Tibial nerve (tissue), 4 donors: Measurements from ENCODE around the gene CCDC124. TPM values are rescaled to one million over a fixed set of nuclear protein-coding genes. Genes with fewer than 3 reads are reported as not detected.
"Not testable (repeated sequence)": the region's sequence is repeated elsewhere in the genome, so short reads cannot be mapped to it uniquely, and the experiment has no call there.

ENCODE experiments used
- DNase-seq, 2 donors: peaks; one replicate each; pipeline ENCODE4 v3.0.0-alpha.2; 2019; ENCODE audit warnings: low spot score in 2 of 2
- H3K27ac ChIP-seq, 4 donors: fragments of 200-600 bp; sonication (generic) in 3 of 4; one replicate each; pipeline ENCODE4 v1.5.1; 2017 to 2019; ENCODE audit warnings: mild to moderate bottlenecking in 1 of 4
- H3K27me3 ChIP-seq, 2 donors: fragments of 200-600 bp; sonication (generic) in 1 of 2; one replicate each; pipeline versions ENCODE4 v1.5.1 to v1.6.0; 2017 to 2019
- H3K36me3 ChIP-seq, 3 donors: fragments of 200-600 bp; sonication (generic); one replicate each; pipeline ENCODE4 v1.5.1; 2018 to 2019
- H3K4me1 ChIP-seq, 4 donors: fragments of 200-600 bp; sonication (generic) in 3 of 4; one replicate each; pipeline ENCODE4 v1.5.1; 2017 to 2019
- H3K4me3 ChIP-seq, 4 donors: fragments of 200-600 bp; sonication (generic) in 3 of 4; one replicate each; pipeline ENCODE4 v1.5.1; 2017 to 2019; ENCODE audit warnings: mild to moderate bottlenecking in 1 of 4, moderate library complexity in 1 of 4
- H3K9me3 ChIP-seq, 4 donors: fragments of 200-600 bp; sonication (generic) in 3 of 4; one replicate each; pipeline ENCODE4 v1.5.1; 2017 to 2019
- EP300 ChIP-seq, 2 donors: sonication (generic); formaldehyde crosslinking; IDR thresholded peaks; one replicate each; pipeline ENCODE4 v1.6.1; 2017; ENCODE audit warnings: antibody characterized with exemption in 2 of 2, mild to moderate bottlenecking in 1 of 2
- POLR2A ChIP-seq, 2 donors: fragments of 450-650 bp; IDR thresholded peaks; one replicate each; pipeline ENCODE4 v1.6.1; 2017; ENCODE audit warnings: antibody characterized with exemption in 2 of 2, mild to moderate bottlenecking in 2 of 2, moderate library complexity in 2 of 2
- WGBS, 2 donors: methylation state at CpG; one replicate each; pipeline ENCODE4 v1.1.5; 2018; 5-methylcytosine and 5-hydroxymethylcytosine counted together
- total RNA-seq, 4 donors: library from RNA; depleted of rRNA; stranded (reverse); fragments of >200 nt; gene quantifications; one replicate each; pipeline ENCODE4 v1.1.0, GENCODE V29; 2016
- TF ChIP-seq, protein P1 (sequence below), 5 experiments: fragments of 200-600 bp in 3 of 5; fragments of 450-650 bp in 2 of 5; sonication (generic) in 3 of 5; IDR thresholded peaks; one replicate each; pipeline ENCODE4 v1.5.1; 2016 to 2019; ENCODE audit warnings: antibody characterized with exemption in 5 of 5, mild to moderate bottlenecking in 3 of 5, moderate library complexity in 2 of 5

Gene CCDC124
- total RNA-seq, 4 donors from 2014 or later, result 29.3 to 69.0 (median 33.9) TPM

- Histone ChIP-seq H3K9me3 (peaks cover 0 to 32% (median 0%) of the 10 kb centered on the region in 4 donors), H3K27me3 (peaks cover 0 to 4% of the 10 kb centered on the region in 2 donors)
- 73 to 84% methylated on average over 11 of the region's 11 CpGs for WGBS, 2 donors
Observed at GRCh38 chr19:17910791-17911360, 21.9 kb upstream of the CCDC124 start.

DNA sequence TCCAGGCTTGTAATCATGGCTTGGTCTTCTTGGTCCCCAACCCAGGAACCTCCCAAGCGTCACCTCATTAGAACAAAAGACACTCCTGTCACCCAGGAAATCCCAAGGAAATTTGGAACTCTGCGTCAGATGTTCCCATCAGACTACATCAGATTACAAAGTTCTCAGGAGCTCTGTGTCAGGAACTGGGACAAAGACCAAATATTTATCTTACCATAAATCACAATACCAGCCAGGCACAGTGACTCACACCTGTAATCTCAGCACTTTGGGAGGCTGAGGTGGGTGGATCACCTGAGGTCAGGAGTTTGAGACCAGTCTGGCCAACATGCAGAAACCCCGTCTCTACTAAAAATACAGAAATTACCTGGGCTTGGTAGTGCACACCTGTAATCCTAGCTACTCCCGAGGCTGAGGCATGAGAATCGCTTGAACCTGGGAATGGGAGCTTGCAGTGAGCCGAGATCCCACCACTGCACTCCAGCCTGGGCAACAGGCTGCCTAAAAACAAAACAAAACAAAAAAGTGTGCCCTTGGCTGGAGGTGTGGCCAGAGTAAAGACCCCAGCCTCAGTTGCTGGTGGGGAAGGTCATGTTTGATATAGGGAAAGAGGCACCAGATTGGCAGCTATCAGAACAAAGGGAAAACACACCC, 16.7 kb upstream of the CCDC124 start:
- TF ChIP-seq POLR2A (IDR thresholded peaks at IDR 0.05) (no peak), EP300 (IDR thresholded peaks at IDR 0.05) (no peak)
- TF ChIP-seq, protein P1, sequence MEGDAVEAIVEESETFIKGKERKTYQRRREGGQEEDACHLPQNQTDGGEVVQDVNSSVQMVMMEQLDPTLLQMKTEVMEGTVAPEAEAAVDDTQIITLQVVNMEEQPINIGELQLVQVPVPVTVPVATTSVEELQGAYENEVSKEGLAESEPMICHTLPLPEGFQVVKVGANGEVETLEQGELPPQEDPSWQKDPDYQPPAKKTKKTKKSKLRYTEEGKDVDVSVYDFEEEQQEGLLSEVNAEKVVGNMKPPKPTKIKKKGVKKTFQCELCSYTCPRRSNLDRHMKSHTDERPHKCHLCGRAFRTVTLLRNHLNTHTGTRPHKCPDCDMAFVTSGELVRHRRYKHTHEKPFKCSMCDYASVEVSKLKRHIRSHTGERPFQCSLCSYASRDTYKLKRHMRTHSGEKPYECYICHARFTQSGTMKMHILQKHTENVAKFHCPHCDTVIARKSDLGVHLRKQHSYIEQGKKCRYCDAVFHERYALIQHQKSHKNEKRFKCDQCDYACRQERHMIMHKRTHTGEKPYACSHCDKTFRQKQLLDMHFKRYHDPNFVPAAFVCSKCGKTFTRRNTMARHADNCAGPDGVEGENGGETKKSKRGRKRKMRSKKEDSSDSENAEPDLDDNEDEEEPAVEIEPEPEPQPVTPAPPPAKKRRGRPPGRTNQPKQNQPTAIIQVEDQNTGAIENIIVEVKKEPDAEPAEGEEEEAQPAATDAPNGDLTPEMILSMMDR (IDR thresholded peaks at IDR 0.05), result no peak
- Histone ChIP-seq H3K4me1 (no peaks in the 10 kb centered on the region), H3K9me3 (peaks cover 0 to 36% (median 0%) of the 10 kb centered on the region in 4 donors), H3K4me3 (no peak overlapping the region), H3K27ac (no peak overlapping the region), H3K36me3 (no peaks in the 10 kb centered on the region), H3K27me3 (peaks cover 0 to 4% of the 10 kb centered on the region in 2 donors)
- 79 to 83% methylated on average over 6 of the region's 6 CpGs for WGBS, 2 donors
- no peak for DNase-seq

More at GRCh38 chr19:17910791-17911360, 21.9 kb upstream of the CCDC124 start:
- Histone ChIP-seq H3K36me3 (no peaks in the 10 kb centered on the region), H3K4me3 (no peak overlapping the region), H3K27ac (no peak overlapping the region), H3K4me1 (no peaks in the 10 kb centered on the region)
- no peak for DNase-seq
- TF ChIP-seq, protein P1 (IDR thresholded peaks at IDR 0.05), result no peak
- TF ChIP-seq EP300 (IDR thresholded peaks at IDR 0.05) (no peak), POLR2A (IDR thresholded peaks at IDR 0.05) (no peak)

- not testable (repeated sequence) for H3K27me3 ChIP-seq, H3K4me3 ChIP-seq, H3K4me1 ChIP-seq, H3K36me3 ChIP-seq, H3K27ac ChIP-seq, DNase-seq
- WGBS, 2 donors, result no CpG with 5 or more reads among the region's 30 CpGs
- peaks cover 0 to 30% (median 0%) of the 10 kb centered on the region in 4 donors for H3K9me3 ChIP-seq
Observed at GRCh38 chr19:17918151-17918550, 14.7 kb upstream of the CCDC124 start.

- WGBS, 2 donors, result 75 to 82% methylated on average over 5 of the region's 5 CpGs
- H3K27ac ChIP-seq, result not testable (repeated sequence)
Observed at GRCh38 chr19:17919122-17919521, 13.7 kb upstream of the CCDC124 start.

DNA sequence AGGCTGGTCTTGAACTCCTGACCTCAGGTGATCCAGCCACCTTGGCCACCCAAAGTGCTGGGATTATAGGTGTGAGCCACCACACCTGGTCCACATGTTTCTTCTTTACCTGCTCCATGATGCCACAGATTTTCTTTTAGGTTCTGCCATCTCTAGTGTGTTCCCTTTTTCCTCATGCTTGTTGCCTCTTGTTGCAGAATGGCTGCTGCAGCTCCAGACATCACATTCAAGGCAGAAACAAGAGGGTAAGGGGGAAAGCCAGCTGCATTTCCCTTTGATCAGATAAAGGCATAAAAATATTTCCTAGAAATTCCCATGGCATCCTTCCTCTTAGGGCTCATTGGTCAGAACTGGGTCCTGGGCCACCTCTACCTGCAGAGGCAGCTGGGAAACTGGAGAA, 12.3 kb upstream of the CCDC124 start:
- DNase-seq, result no peak
- Histone ChIP-seq H3K9me3 (peaks cover 0 to 19% (median 0%) of the 10 kb centered on the region in 4 donors), H3K36me3 (no peaks in the 10 kb centered on the region), H3K4me3 (no peak overlapping the region), H3K27me3 (peaks cover 0 to 4% of the 10 kb centered on the region in 2 donors), H3K27ac (no peak overlapping the region), H3K4me1 (no peaks in the 10 kb centered on the region)
- TF ChIP-seq POLR2A (IDR thresholded peaks at IDR 0.05) (no peak), EP300 (IDR thresholded peaks at IDR 0.05) (no peak)
- TF ChIP-seq, protein P1 (IDR thresholded peaks at IDR 0.05), result no peak

More at GRCh38 chr19:17919122-17919521, 13.7 kb upstream of the CCDC124 start:
- DNase-seq, H3K36me3 ChIP-seq, H3K4me3 ChIP-seq, H3K27me3 ChIP-seq, H3K4me1 ChIP-seq: not testable (repeated sequence)
- H3K9me3 ChIP-seq, result peaks cover 0 to 20% (median 0%) of the 10 kb centered on the region in 4 donors

DNA sequence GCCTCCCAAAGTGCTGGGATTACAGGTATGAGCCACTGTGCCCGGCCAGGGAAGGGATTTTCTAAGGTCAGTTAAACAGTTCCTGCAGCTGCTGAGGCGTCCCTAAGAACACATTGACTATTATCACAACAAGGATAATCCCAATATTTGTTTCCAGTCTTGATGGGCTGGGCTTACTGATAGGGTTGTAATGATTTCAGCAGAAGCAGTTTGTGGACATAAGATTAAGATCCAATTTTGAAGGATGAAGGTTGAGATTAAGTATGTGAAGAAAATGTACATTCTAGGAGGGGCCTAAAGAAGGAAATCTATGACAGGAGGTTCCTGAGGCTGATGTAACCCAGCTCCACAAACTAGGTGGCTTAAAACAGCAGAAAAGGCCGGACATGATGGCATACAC, 10.7 kb upstream of the CCDC124 start:
- TF ChIP-seq EP300 (IDR thresholded peaks at IDR 0.05) (no peak), POLR2A (IDR thresholded peaks at IDR 0.05) (no peak)
- TF ChIP-seq, protein P1 (IDR thresholded peaks at IDR 0.05), result no peak
- Histone ChIP-seq H3K4me1 (no peaks in the 10 kb centered on the region), H3K27ac (no peak overlapping the region), H3K9me3 (peaks cover 0 to 10% (median 0%) of the 10 kb centered on the region in 4 donors), H3K36me3 (no peaks in the 10 kb centered on the region), H3K27me3 (peaks cover 0 to 4% of the 10 kb centered on the region in 2 donors), H3K4me3 (no peak overlapping the region)
- DNase-seq, result no peak
- WGBS, 2 donors, result 64 to 72% methylated on average over 3 of the region's 3 CpGs
